K562 (cell line): ENCODE data around the gene CDH2.

Experiments
- KLF13 ChIP-seq: fragments of 450-650 bp; IDR thresholded peaks from 2 replicates; pipeline ENCODE4 v1.6.1; 2016; ENCODE audit warnings: missing genetic modification characterization, low read depth, mild to moderate bottlenecking, missing compliant biosample characterization, moderate library complexity, borderline replicate concordance
- NFIC ChIP-seq: fragments of 450-650 bp; IDR thresholded peaks from 2 replicates; pipeline ENCODE4 v1.6.1; 2017; ENCODE audit warnings: mild to moderate bottlenecking, inconsistent platforms
- NFYB ChIP-seq: IDR thresholded peaks from 2 replicates; pipeline ENCODE4 v1.6.1; 2011; ENCODE audit warnings: mild to moderate bottlenecking, moderate library complexity; ENCODE audit not compliant: insufficient read length; ENCODE audit errors: extremely low read depth
- RAD21 ChIP-seq, 2 experiments: fragments of 250-450 bp in 1 of 2; fragments of 450-650 bp in 1 of 2; sonication (Bioruptor Pico) in 1 of 2; formaldehyde crosslinking in 1 of 2; IDR thresholded peaks in 1 of 2; conservative IDR thresholded peaks in 1 of 2; 2 replicates each; pipeline versions ENCODE4 v1.4.0 to v1.8.0; 2020 to 2022; ENCODE audit warnings: mild to moderate bottlenecking in 2 of 2, moderate library complexity in 1 of 2
- VEZF1 ChIP-seq: fragments of 200-800 bp; sonication (Bioruptor generic); IDR thresholded peaks from 2 replicates; pipeline ENCODE4 v1.6.1; 2017; ENCODE audit warnings: missing genetic modification characterization, missing compliant biosample characterization
- YY1 ChIP-seq, 3 experiments: IDR thresholded peaks; 2 replicates each; pipeline ENCODE4 v1.6.1; 2011; ENCODE audit warnings: low read length in 2 of 3, mild to moderate bottlenecking in 2 of 3, moderate library complexity in 2 of 3, borderline replicate concordance in 1 of 3, control low read depth in 1 of 3, low read depth in 1 of 3; ENCODE audit not compliant: insufficient read depth in 3 of 3, insufficient replicate concordance in 2 of 3, control insufficient read depth in 1 of 3, insufficient read length in 1 of 3; ENCODE audit errors: extremely low read depth in 1 of 3
- ZBTB1 ChIP-seq: sonication (generic); formaldehyde crosslinking; IDR thresholded peaks from 2 replicates; pipeline ENCODE4 v1.8.1; 2023; ENCODE audit warnings: missing genetic modification reagents, low read depth, mild to moderate bottlenecking, borderline replicate concordance
- TF ChIP-seq, protein P1 (sequence below), 3 experiments: IDR thresholded peaks in 2 of 3; conservative IDR thresholded peaks in 1 of 3; 2 replicates each; pipeline ENCODE4 v1.5.1; 2011 to 2012; ENCODE audit warnings: low read length in 3 of 3, mild to moderate bottlenecking in 3 of 3, control low read depth in 2 of 3, improper control_type of control experiment in 1 of 3, inconsistent platforms in 1 of 3, low read depth in 1 of 3, mixed read lengths in 1 of 3, moderate library complexity in 1 of 3; ENCODE audit not compliant: insufficient read depth in 2 of 3
- TF ChIP-seq, protein P2 (sequence below), 2 experiments: fragments of 450-650 bp in 1 of 2; sonication (generic) in 1 of 2; formaldehyde crosslinking in 1 of 2; IDR thresholded peaks; 2 replicates each; pipeline versions ENCODE4 v1.7.1 to v1.9.0; 2016 to 2022; ENCODE audit warnings: inconsistent platforms in 1 of 2, mild to moderate bottlenecking in 1 of 2, missing genetic modification reagents in 1 of 2
- TF ChIP-seq, protein P3 (sequence below): fragments of 450-650 bp; formaldehyde crosslinking; IDR thresholded peaks from 2 replicates; pipeline ENCODE4 v1.4.0; 2022; ENCODE audit warnings: mild to moderate bottlenecking, moderate library complexity

DNA sequence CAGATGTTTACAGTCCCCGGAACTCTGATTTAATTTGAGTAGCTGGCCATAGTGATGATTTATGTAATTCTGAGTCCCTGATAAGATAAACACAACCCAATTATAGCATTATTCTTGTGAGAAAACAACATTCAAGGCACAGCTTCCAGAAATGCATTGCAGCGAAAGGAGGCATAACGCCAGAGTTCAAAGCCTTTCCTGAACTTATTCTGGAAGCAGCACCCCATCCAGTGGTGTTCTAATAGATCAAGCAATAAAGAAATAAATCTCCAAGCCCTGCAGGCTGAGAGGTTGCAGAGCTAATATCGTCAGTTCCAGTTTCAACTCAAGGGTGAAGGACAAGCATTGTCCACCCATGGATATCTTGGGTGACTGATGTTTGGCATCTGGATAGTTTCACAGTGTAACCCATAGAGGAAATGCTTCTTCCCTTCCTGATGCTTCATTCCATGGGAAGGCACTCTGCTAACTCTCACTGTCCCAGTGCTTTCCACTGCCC is 18.8 kb downstream of the CDH2 start:
- TF ChIP-seq NFIC (no peak), NFYB (no peak), YY1 (IDR thresholded peaks at IDR 0.05; ENCODE audit: borderline replicate concordance in 1 of 3, control insufficient read depth in 1 of 3, extremely low read depth in 1 of 3, insufficient read depth in 3 of 3, insufficient read length in 1 of 3, insufficient replicate concordance in 2 of 3, low read depth in 1 of 3, low read length in 2 of 3) (no peak), ZBTB1 (CRISPR knock-in tag) (no peak), RAD21 (CRISPR knock-in tag; conservative IDR thresholded peaks at IDR 0.05 in 1 of 2, IDR thresholded peaks at IDR 0.05 in 1 of 2) (no peak), VEZF1 (CRISPR knock-in tag) (no peak), KLF13 (no peak)
- TF ChIP-seq, protein P1, sequence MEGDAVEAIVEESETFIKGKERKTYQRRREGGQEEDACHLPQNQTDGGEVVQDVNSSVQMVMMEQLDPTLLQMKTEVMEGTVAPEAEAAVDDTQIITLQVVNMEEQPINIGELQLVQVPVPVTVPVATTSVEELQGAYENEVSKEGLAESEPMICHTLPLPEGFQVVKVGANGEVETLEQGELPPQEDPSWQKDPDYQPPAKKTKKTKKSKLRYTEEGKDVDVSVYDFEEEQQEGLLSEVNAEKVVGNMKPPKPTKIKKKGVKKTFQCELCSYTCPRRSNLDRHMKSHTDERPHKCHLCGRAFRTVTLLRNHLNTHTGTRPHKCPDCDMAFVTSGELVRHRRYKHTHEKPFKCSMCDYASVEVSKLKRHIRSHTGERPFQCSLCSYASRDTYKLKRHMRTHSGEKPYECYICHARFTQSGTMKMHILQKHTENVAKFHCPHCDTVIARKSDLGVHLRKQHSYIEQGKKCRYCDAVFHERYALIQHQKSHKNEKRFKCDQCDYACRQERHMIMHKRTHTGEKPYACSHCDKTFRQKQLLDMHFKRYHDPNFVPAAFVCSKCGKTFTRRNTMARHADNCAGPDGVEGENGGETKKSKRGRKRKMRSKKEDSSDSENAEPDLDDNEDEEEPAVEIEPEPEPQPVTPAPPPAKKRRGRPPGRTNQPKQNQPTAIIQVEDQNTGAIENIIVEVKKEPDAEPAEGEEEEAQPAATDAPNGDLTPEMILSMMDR (IDR thresholded peaks at IDR 0.05 in 2 of 3, conservative IDR thresholded peaks at IDR 0.05 in 1 of 3; ENCODE audit: insufficient read depth in 2 of 3, low read depth in 1 of 3, low read length in 3 of 3) = no peak
- TF ChIP-seq, protein P2, sequence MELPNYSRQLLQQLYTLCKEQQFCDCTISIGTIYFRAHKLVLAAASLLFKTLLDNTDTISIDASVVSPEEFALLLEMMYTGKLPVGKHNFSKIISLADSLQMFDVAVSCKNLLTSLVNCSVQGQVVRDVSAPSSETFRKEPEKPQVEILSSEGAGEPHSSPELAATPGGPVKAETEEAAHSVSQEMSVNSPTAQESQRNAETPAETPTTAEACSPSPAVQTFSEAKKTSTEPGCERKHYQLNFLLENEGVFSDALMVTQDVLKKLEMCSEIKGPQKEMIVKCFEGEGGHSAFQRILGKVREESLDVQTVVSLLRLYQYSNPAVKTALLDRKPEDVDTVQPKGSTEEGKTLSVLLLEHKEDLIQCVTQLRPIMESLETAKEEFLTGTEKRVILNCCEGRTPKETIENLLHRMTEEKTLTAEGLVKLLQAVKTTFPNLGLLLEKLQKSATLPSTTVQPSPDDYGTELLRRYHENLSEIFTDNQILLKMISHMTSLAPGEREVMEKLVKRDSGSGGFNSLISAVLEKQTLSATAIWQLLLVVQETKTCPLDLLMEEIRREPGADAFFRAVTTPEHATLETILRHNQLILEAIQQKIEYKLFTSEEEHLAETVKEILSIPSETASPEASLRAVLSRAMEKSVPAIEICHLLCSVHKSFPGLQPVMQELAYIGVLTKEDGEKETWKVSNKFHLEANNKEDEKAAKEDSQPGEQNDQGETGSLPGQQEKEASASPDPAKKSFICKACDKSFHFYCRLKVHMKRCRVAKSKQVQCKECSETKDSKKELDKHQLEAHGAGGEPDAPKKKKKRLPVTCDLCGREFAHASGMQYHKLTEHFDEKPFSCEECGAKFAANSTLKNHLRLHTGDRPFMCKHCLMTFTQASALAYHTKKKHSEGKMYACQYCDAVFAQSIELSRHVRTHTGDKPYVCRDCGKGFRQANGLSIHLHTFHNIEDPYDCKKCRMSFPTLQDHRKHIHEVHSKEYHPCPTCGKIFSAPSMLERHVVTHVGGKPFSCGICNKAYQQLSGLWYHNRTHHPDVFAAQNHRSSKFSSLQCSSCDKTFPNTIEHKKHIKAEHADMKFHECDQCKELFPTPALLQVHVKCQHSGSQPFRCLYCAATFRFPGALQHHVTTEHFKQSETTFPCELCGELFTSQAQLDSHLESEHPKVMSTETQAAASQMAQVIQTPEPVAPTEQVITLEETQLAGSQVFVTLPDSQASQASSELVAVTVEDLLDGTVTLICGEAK (IDR thresholded peaks at IDR 0.05) = no peak
- TF ChIP-seq, protein P2 (CRISPR knock-in tag; IDR thresholded peaks at IDR 0.05) = no peak
- TF ChIP-seq, protein P3, sequence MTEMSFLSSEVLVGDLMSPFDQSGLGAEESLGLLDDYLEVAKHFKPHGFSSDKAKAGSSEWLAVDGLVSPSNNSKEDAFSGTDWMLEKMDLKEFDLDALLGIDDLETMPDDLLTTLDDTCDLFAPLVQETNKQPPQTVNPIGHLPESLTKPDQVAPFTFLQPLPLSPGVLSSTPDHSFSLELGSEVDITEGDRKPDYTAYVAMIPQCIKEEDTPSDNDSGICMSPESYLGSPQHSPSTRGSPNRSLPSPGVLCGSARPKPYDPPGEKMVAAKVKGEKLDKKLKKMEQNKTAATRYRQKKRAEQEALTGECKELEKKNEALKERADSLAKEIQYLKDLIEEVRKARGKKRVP (CRISPR knock-in tag) = no peak
